HG03558 (cell line): ENCODE measurements around the gene WNK1.
"Not testable (repeated sequence)": the region's sequence is repeated elsewhere in the genome, so short reads cannot be mapped to it uniquely, and the experiment has no call there.

ENCODE experiments used
- ATAC-seq: cut with Tn5 transposase; IDR thresholded peaks from one replicate; pipeline ENCODE4 v1.9.1; 2021; ENCODE audit warnings: moderate number of reproducible peaks; ENCODE audit not compliant: unreplicated experiment; ENCODE audit errors: extremely low read depth

The WNK1 gene

DNA sequence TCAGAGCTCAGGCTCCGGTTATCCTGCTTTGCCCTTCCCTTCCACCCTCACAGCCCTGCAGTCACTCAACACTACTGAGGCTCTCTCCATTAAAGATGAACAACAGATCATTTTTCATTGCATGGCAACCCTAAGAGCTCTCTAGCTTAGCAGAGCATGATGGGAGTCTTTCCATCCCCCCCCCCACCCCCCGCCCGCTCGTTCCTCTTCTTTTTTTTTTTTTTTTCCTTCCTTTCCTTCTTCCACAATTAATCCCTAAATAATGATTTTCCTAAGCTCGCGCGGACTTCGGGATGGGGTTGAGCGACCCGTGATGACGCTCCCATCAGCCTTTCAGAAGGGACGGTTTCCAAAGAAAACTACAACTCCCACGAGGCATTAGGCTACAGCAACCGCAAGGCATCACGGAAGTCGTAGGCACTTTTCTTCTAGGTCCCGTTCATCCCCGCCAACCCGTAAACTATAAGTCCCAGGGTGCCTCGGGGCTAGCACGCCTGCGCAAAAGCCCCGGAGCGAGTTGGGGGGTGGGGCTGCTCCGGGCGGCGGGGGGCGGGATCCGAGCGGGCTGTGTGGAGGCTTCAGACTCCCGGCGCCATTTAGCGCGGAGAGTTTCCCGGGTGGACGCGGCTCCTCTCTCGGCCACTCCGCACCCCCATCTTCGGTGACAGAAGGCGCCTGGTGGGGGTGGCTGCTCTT is at the start of gene WNK1:
Gene WNK1, plus strand, starts transcription at position 581 of the 696 bp plus-strand sequence. CDS start 987 bp downstream, outside the sequence.
- ATAC-seq, result peak; percentile 36

- ATAC-seq, result no peak
These were observed 47.7 kb upstream of the WNK1 start for GRCh38 chr12:704516-705242.

DNA sequence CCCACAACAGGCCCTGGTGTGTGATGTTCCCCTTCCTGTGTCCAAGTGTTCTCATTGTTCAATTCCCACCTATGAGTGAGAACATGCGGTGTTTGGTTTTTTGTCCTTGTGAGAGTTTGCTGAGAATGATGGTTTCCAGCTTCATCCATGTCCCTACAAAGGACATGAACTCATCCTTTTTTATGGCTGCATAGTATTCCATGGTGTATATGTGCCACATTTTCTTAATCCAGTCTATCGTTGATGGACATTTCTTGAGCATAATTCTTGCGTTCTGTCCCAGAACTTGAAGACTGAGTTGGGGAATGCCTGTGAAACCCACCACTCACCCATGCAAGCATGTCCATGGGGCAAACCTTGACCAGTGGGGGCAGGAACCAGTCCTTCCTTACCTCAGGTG is 44.3 kb upstream of the WNK1 start:
- ATAC-seq, result not testable (repeated sequence)

DNA sequence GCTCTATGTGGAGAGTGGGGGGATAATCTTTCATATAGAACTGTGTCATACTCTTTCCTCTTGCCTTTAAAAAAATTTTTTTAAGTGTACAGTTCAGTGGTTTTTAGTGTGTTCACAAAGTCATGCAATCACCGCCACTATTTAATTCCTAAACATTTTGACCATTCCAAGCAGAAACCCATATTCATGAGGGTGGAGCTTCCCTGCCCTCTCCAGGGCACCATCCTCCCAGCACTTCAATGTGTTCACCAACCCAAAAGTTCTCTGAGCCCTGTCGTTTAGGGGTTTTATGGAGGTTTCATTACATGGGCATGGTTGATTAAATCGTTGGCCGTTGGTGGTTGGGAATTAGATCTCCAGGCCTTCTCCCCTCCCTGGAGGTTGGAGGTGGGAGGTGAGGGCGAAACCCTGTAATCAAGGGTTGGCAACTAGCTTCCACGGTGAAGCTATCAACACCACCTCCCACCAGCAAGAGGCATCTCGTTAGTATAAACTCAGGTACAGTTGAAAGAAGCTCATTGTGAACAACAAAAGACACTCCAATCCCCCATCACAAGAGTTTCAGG is 42.8 kb upstream of the WNK1 start:
- no peak for ATAC-seq

- ATAC-seq, result no peak
These were observed 40.1 kb upstream of the WNK1 start for GRCh38 chr12:712172-712863.

DNA sequence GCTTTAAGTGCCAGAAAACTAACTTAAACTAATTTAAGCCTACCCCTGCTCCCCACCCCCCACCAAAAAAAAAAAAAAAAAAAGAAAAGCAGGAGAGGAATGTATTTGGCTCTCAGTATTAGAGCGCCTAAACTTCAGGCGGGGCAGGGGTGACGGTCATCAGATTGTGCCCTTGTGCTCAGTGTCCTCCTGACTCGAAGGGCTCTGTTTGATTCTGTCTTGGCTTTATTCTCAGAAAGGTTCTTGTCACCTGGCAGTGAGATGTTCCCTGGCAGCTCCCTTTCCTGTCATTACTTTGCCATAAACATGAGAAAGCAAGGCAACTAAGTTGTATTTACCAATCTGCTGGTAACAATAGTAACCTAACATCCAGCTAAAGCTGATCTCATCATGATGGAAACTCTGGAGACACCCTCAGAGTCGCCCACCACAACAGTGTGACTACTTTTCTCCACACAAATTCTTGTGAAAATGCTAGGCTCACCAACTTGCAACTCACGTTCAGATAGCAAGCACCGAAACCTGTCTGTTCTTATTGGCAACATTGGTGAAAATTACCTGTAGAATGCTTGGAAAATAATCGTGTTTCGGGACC is 39.0 kb upstream of the WNK1 start:
- ATAC-seq, result no peak

GRCh38 chr12:716506-716905 is 35.9 kb upstream of the WNK1 start:
- ATAC-seq, result no peak

DNA sequence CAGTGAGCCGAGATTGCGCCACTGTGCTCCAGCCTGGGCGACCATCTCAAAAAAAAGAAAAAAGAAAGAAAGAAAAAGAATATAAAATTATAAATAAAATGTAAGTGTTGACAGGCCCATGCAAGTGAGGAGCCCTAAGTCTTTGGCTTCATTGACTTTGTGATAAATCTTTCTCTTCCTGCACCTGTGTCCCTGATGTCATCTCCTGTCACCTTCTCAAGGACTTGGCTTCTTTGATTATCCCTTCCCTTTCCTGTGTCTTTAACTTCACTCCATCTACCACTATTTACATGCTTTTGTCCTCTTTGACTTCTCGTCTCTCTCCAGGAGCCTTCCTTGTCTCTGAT is 33.6 kb upstream of the WNK1 start:
- ATAC-seq, result no peak

GRCh38 chr12:720231-720941 is 32.0 kb upstream of the WNK1 start:
- no peak for ATAC-seq

DNA sequence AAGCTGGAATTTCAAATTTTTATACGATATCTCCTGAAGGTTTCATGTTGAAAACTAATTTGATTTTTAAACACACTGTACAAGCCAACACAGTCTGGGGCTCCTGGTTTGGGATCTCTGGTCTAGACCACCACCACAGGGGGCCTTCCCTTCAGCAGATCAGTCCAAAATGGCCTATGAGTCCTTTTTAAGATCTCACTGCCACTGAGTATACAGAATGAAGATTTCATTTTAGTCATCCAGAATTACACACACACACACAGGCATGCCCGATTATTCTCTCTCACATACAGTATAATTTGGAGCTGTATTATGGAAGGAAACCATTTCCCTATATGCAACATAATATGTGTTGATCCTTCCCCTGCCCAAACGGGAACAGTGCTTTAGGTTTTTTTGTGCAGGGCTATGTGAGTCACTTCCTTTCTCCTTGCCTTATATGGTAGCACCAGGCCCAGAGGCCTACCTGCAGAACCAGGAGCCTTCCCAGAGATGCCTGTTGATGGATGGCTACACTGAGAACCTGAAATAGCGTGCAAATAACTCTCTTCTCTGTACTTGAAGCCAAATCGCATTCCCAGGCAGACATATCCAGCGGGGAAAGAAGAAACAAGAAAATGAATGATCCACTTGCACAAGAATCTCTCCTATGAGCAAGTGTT is 28.1 kb upstream of the WNK1 start:
- ATAC-seq, result no peak

DNA sequence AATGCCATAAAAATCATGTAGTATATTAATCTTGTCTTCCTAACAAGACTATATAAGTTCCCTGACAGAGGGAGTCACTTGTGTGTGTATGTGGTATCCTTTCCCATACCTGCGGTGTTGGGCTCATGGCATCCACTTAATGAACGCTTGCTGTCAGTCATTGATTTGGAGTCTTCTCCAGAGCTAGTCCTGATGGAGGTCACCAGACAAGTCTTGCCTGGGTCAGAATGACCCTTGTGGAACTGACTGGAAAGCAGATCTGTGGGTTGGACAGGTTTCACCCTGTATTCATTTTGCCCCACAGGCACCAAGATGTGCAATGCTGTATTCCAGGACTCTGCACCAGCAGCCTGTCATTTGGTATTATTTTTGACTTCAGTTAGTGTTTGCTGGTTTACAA is 27.3 kb upstream of the WNK1 start:
- no peak for ATAC-seq

DNA sequence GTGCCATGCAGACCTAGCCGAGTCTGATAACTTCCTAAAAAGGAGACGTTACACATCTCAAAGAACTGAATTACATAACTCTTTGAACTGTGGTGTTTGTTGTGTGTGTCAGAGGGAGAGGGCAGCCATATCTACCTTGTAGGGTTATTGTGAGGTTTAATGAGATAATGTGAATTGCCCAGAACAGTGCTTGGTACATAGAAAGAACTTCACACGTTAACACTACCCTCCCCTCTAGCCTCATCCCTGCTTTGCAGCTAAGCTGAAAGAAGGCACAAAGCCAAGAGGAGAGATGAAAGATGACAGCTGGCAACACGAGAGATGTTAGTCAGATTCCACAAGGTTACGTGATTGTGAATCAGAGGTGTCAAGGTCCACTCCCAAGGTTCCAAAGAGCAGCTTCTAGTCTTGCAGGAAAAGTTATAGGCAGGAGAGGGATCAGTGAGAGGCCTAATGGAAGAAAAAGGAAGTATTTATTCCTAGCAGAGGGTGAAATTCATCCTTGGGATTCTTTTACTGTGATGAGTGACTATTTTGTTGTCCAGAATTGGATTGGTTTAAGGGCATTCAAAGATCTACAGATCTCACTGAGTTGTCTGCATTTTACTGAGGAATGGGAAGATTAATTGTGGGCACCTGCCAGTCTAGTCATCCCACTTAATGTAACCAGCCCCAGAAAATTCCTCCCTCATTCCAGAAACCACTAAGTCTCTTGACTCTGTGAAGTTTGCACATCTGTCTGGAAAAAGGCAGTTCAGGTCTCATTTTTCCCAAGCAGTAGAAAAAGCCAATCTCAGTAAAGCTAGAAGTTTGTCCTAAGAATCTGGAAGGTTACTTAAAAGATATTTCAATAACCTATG is 25.9 kb upstream of the WNK1 start:
- ATAC-seq, result no peak

DNA sequence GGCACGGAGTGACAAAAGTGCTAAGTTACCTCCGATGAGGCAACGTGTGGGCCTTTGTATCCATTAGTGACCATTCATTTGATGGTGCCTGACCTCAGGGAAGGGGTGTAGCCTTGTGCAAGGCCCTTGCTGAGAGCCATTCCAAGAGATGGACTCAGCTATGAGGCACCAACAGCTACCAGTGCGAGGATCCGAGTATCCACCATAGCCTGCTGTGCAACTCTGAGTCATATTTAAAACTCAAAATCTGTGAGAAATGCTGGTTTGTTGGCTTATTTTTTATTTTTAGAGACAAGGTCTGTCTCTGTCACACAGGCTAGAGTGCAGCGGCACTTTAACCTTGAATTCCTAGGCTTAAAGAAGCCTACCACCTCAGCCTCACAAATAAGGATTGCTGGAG is 25.1 kb upstream of the WNK1 start:
- no peak for ATAC-seq

DNA sequence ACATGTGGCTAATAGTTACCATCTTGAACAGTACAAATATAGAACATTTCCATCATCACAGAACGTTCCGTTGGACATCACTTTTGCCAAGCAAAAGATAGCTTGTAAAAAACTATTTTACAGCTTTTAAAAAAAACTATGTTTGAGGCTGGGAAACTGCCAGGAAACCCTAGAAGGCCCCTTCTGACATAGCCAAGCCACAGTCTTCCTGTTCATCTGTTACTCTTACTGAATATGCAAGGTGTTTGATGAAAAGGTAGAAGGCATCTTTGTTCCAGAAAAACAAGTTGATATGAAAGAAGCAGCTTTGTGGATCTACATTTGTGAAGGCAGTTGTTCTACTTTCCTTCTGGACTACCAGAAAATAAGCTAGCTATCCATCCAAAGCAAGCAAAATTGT is 23.6 kb upstream of the WNK1 start:
- no peak for ATAC-seq

- no peak for ATAC-seq
These were observed 23.2 kb upstream of the WNK1 start for GRCh38 chr12:729221-729620.

GRCh38 chr12:730550-730949 is 21.8 kb upstream of the WNK1 start:
- no peak for ATAC-seq

DNA sequence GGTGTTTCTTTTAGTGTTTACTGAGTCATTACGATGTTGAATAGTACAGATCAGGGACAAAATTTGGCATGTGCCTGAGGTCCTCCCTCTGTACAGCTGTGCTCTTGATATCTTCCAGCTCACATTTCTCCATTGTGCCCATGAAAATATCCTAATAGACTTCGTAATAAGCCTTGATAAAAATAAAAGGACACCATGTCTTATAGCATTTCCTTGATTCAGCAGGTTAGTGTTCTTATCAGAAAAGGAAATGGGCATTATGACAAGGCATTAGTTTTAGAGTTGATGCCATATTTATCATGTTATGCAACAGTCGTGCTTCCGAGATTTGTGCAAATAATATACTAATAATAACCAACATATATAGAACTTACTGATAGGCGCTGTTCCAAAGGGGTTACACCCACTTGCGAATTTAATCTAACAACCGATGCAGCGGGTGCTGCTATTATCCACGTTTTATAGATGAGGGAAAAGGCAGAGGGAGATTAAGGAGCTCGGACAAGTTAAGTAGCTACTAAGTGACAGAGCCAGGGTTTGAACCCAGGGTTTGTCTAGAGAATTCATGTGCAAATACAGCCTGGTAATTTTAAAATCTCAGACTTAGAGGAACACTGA is 15.1 kb upstream of the WNK1 start:
- no peak for ATAC-seq

DNA sequence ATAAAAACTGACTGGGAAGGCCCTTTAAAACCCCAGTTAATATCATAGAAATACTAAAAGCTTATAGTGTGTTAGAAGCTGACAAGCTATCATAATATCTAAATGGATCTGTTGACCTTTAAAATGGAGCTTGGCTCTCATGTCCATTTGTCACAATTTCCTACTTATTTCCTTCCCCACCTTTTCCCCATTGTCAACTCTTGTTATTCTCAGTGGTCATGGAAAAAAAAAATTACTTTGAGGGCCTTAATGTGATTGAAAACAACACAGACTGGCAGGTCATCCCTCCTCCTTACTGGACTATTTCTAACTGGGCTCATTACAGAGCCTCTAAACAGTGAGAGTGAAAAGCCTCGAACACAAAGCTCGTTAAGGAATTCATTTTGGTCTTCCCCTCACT is 13.7 kb upstream of the WNK1 start:
- ATAC-seq, result no peak
